ENCODE data around the gene S1PR4. TPM values are rescaled to one million over a fixed set of nuclear protein-coding genes. Genes with fewer than 3 reads are reported as not detected.
"Not testable (repeated sequence)": the region's sequence is repeated elsewhere in the genome, so short reads cannot be mapped to it uniquely, and the experiment has no call there.

S1PR4 gene
- total RNA-seq, 2 donors from 2014 or later, result not detected

GRCh38 chr19:3201072-3201700 is 22.6 kb downstream of the S1PR4 start:
- Mint-ChIP-seq H3K4me3 (no peak overlapping the region), H3K27ac (no peak overlapping the region), H3K27me3 (ENCODE audit: insufficient read depth) (no peaks in the 10 kb centered on the region), H3K9me3 (no peaks in the 10 kb centered on the region), H3K4me1 (no peaks in the 10 kb centered on the region), H3K36me3 (ENCODE audit: low read depth) (peaks cover 21% of the 10 kb centered on the region)
- Histone ChIP-seq H3K27me3 (ENCODE audit: control insufficient read depth, insufficient read depth, low read length, poor library complexity, severe bottlenecking) (no peaks in the 10 kb centered on the region), H3K9me3 (ENCODE audit: control insufficient read depth, low read length) (no peaks in the 10 kb centered on the region), H3K9ac (ENCODE audit: extremely low read depth, low read length, poor library complexity, severe bottlenecking) (no peak overlapping the region), H3K36me3 (ENCODE audit: control insufficient read depth, insufficient read depth, low read length) (peaks cover under 1% of the 10 kb centered on the region), H3K27ac (ENCODE audit: low read depth, low read length) (no peak overlapping the region), H3K4me1 (ENCODE audit: control insufficient read depth, insufficient read depth, low read length) (no peaks in the 10 kb centered on the region), H3K4me3 (ENCODE audit: low read length) (no peak overlapping the region)
- no peak for DNase-seq
- TF ChIP-seq CTCF (conservative IDR thresholded peaks at IDR 0.05), result no peak
- whole genome bisulfite sequencing, 2 experiments (ENCODE audit: insufficient coverage in 1 of 2, insufficient read length in 1 of 2), result 92 to 94% methylated on average over 35 to 39 of the region's 39 CpGs

- H3K36me3 ChIP-seq (ENCODE audit: control insufficient read depth, insufficient read depth, low read length), result peaks cover 8% of the 10 kb centered on the region
- no peak for DNase-seq
- TF ChIP-seq CTCF (conservative IDR thresholded peaks at IDR 0.05), result no peak
- H3K4me1 ChIP-seq (ENCODE audit: control insufficient read depth, insufficient read depth, low read length), result no peaks in the 10 kb centered on the region
- no peaks in the 10 kb centered on the region for H3K9me3 ChIP-seq (ENCODE audit: control insufficient read depth, low read length)
- 95 to 98% methylated on average over 8 to 14 of the region's 14 CpGs for WGBS, 2 experiments (ENCODE audit: insufficient coverage in 1 of 2, insufficient read length in 1 of 2)
- H3K27me3 ChIP-seq (ENCODE audit: control insufficient read depth, insufficient read depth, low read length, poor library complexity, severe bottlenecking), result no peaks in the 10 kb centered on the region
- no peaks in the 10 kb centered on the region for H3K9me3 Mint-ChIP-seq
- H3K27ac ChIP-seq (ENCODE audit: low read depth, low read length), result no peak overlapping the region
- no peak overlapping the region for H3K9ac ChIP-seq (ENCODE audit: extremely low read depth, low read length, poor library complexity, severe bottlenecking)
- H3K4me1 Mint-ChIP-seq, result no peaks in the 10 kb centered on the region
- H3K4me3 ChIP-seq (ENCODE audit: low read length), result no peak overlapping the region
- peaks cover 24% of the 10 kb centered on the region for H3K36me3 Mint-ChIP-seq (ENCODE audit: low read depth)
- no peaks in the 10 kb centered on the region for H3K27me3 Mint-ChIP-seq (ENCODE audit: insufficient read depth)
- H3K4me3 Mint-ChIP-seq, result no peak overlapping the region
- H3K27ac Mint-ChIP-seq, result no peak overlapping the region
These were observed 23.3 kb downstream of the S1PR4 start for GRCh38 chr19:3201911-3202310.

GRCh38 chr19:3202346-3202745 is 23.8 kb downstream of the S1PR4 start:
- H3K36me3 Mint-ChIP-seq (ENCODE audit: low read depth), result peaks cover 27% of the 10 kb centered on the region
- Histone ChIP-seq H3K36me3 (ENCODE audit: control insufficient read depth, insufficient read depth, low read length) (peaks cover 12% of the 10 kb centered on the region), H3K9ac (ENCODE audit: extremely low read depth, low read length, poor library complexity, severe bottlenecking) (no peak overlapping the region), H3K27me3 (ENCODE audit: control insufficient read depth, insufficient read depth, low read length, poor library complexity, severe bottlenecking) (no peaks in the 10 kb centered on the region), H3K4me1 (ENCODE audit: control insufficient read depth, insufficient read depth, low read length) (no peaks in the 10 kb centered on the region), H3K9me3 (ENCODE audit: control insufficient read depth, low read length) (no peaks in the 10 kb centered on the region), H3K4me3 (ENCODE audit: low read length) (no peak overlapping the region), H3K27ac (ENCODE audit: low read depth, low read length) (no peak overlapping the region)
- WGBS, 2 experiments (ENCODE audit: insufficient coverage in 1 of 2, insufficient read length in 1 of 2), result 86 to 91% methylated on average over 7 to 12 of the region's 12 CpGs
- no peak overlapping the region for H3K4me3 Mint-ChIP-seq
- H3K4me1 Mint-ChIP-seq, result no peaks in the 10 kb centered on the region
- no peaks in the 10 kb centered on the region for H3K27me3 Mint-ChIP-seq (ENCODE audit: insufficient read depth)
- no peaks in the 10 kb centered on the region for H3K9me3 Mint-ChIP-seq
- no peak overlapping the region for H3K27ac Mint-ChIP-seq
- no peak for TF ChIP-seq CTCF (conservative IDR thresholded peaks at IDR 0.05)
- no peak for DNase-seq

- not testable (repeated sequence) for H3K27me3 ChIP-seq (ENCODE audit: control insufficient read depth, insufficient read depth, low read length, poor library complexity, severe bottlenecking); H3K27me3 Mint-ChIP-seq (ENCODE audit: insufficient read depth); H3K4me1 ChIP-seq (ENCODE audit: control insufficient read depth, insufficient read depth, low read length); H3K27ac Mint-ChIP-seq; H3K4me3 ChIP-seq (ENCODE audit: low read length); H3K9me3 Mint-ChIP-seq; H3K4me1 Mint-ChIP-seq; H3K4me3 Mint-ChIP-seq; H3K27ac ChIP-seq (ENCODE audit: low read depth, low read length); DNase-seq; H3K9ac ChIP-seq (ENCODE audit: extremely low read depth, low read length, poor library complexity, severe bottlenecking); H3K9me3 ChIP-seq (ENCODE audit: control insufficient read depth, low read length)
- peaks cover 13% of the 10 kb centered on the region for H3K36me3 ChIP-seq (ENCODE audit: control insufficient read depth, insufficient read depth, low read length)
- WGBS, 2 experiments (ENCODE audit: insufficient coverage in 1 of 2, insufficient read length in 1 of 2), result 91 to 96% methylated on average over 6 of the region's 7 CpGs
- peaks cover 27% of the 10 kb centered on the region for H3K36me3 Mint-ChIP-seq (ENCODE audit: low read depth)
These were observed 24.3 kb downstream of the S1PR4 start for GRCh38 chr19:3202895-3203294.

All from endodermal cell (in vitro differentiated cells).